GM18499 (cell line): ENCODE data around the gene PYCARD.
"Not testable (repeated sequence)": the region's sequence is repeated elsewhere in the genome, so short reads cannot be mapped to it uniquely, and the experiment has no call there.

Experiments used
- ATAC-seq: cut with Tn5 transposase; IDR thresholded peaks from one replicate; pipeline ENCODE4 v1.9.1; 2021; ENCODE audit warnings: moderate number of reproducible peaks; ENCODE audit not compliant: insufficient read depth, unreplicated experiment

Gene PYCARD

DNA sequence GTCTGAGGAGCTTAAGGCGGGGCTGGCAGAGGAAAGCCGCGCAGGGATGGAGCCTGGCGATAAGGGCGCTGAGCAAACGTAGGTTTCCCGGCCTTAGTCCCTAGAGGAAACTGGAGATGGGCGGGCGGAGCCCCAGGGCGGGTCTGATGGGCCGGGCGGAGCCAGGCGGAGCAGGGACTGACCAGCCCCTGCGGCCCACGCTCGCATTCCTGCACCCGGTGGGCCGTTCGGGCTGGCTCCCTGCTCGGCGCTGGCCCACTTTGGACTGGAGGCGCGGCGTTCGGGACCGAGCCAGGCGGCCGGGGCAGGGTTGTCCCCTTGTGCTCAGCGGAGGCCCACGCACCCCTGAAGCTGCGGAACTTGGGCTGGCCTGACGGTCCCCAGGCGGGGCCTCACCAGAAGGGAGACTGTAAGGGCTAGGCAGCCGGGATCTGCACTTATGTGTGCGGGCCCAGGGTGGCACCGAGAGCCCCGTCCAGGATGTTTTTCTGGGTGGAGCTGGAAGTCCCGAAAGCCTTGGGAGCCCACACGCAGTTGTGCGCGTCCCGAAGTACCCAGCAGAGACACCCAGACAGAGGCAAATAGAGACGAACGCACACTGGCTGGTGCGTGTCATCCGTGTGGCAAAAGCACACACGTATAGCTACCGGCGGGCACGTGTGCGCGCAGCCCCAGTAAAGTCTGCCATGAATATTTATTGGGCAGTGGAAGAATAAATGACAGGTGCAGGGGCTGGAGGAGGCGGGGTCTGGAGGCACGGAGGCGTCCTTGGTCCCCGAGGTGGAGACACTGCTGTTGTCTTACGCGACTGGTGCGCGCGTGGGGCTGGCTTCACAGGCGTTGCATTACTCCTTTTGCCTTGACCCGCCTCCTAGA lies 13.0 kb upstream of the PYCARD start:
- no peak for ATAC-seq

DNA sequence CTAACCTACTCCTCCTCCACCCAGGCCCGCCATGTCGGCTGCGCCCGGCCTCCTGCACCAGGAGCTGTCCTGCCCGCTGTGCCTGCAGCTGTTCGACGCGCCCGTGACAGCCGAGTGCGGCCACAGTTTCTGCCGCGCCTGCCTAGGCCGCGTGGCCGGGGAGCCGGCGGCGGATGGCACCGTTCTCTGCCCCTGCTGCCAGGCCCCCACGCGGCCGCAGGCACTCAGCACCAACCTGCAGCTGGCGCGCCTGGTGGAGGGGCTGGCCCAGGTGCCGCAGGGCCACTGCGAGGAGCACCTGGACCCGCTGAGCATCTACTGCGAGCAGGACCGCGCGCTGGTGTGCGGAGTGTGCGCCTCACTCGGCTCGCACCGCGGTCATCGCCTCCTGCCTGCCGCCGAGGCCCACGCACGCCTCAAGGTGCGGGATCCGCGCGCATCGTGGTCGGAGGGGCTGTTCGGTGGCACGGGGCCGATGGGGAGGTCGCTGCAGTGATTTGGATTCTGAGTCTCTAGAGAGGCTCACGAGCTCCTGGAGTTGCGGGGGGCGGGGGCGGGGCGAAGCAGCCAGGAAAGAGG lies 12.2 kb upstream of the PYCARD start:
- ATAC-seq: no peak

DNA sequence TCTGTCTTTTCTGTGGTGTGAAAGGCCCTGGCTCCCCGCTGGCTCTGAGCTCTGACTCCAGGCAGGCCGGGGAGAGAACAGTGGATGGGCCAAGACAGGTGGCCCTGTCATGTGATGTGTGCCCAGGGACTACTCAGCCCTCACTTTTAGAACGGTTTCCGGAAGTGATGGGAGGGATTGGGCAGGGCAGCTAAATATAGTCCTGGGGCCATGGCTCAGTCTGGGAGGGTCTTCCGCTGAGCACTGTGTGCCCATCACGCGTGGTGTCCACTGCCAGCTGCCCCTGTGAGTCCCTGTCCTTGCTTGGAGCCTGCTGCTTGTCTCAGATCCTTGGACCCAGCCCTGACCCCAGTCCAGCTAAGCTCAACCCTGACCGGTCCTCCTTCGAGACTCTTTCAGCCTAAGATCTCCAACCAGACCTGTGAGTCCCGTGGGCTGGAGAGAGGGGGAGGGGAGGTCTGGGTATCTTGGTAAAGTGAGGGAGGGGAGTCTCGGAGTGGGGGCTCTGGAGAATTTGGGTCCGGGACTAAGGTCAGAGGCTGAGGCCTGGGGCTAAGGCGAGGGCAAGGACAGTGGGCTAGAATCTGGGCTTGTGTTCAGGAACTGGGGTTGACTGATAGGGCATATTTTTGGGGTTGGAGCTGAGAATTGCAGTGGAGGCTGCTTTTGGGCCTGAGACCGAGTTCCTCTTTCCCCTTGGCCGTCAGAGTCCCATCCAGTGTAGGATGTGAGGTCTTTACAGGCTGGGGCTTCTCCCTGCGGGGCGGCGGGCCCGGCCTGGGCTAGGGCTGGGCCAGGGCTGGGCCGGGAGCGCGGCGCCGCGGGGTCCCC lies 11.5 kb upstream of the PYCARD start, which contains the start of gene TRIM72:
TRIM72 (plus strand) TSS at position 243 of the 831 bp plus-strand sequence. CDS start 620 bp downstream, outside the sequence.
- ATAC-seq: no peak

DNA sequence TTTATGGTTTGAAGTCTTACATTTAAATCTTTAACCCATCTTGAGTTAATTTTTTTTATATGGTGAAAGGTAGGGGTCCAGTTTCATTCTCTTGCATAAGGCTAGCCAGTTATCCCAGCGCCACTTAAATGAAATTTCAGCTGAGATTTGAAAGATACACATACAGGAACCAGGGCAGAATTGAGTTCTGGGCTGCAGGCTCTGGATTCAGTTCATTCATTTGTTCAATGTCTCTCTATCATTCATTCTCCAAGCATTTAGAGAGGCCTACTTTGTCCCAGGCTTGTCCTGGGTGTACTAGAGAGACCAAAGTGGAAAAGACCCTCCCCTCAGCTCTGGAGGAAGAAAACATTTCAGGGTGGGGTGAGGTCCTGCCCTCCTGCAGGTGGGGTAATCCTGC lies 10.8 kb upstream of the PYCARD start:
- ATAC-seq: no peak

DNA sequence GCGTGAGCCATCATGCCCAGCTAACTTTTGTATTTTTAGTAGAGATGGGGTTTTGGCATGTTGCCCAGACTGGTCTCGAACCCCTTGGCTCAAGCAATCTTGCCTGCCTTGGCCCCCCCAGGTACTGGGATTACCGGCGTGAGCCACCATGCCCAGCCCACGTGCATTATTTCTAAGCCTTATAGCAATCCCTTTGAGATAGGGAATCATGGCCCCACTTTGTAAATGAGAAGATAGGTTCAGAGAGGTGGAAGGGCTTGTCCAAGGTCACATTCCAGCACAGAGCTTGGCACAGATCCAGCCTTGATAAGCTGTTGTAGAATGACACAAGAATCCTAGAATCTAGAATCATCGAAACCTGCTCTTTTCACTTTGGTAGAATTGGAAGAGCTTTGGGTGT lies 4.2 kb upstream of the PYCARD start:
- ATAC-seq: no peak

DNA sequence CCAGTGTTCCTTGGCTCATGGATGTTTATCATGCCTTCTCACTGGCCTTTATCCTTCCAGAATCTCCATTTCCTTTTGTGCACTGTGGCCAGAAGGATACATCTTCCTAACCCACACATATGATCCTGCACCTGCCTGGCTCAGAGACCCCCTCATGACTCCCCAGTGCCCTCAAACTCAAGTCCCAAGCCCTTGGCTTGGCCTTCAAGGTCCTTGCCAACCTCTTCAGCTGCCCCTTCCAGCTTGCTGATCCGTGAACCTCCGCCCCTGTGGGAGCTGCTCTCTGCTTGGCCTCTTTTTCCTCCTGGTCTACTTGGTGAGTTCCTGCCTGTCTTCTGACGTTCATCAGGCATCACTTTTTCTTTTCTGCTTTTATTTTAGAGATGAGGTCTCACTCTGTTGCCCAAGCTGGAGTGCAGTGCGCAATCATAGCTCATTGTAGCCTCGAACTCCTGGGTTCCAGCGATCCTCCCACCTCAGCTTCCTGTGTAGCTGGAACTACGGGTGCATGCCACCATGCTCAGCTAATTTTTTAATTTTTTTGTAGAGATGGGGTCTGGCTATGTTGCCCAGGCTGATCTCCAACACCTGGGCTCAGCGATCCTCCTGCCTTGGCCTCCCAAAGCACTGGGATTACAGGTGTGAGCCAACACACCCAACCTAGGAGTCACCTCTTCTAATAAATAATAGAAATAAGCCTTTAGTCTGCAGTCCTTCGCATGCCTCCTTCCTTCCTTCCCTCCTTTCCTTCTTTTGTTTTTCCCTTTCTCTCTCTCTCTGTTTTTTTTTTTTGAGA lies 2.5 kb upstream of the PYCARD start:
- ATAC-seq: no peak

DNA sequence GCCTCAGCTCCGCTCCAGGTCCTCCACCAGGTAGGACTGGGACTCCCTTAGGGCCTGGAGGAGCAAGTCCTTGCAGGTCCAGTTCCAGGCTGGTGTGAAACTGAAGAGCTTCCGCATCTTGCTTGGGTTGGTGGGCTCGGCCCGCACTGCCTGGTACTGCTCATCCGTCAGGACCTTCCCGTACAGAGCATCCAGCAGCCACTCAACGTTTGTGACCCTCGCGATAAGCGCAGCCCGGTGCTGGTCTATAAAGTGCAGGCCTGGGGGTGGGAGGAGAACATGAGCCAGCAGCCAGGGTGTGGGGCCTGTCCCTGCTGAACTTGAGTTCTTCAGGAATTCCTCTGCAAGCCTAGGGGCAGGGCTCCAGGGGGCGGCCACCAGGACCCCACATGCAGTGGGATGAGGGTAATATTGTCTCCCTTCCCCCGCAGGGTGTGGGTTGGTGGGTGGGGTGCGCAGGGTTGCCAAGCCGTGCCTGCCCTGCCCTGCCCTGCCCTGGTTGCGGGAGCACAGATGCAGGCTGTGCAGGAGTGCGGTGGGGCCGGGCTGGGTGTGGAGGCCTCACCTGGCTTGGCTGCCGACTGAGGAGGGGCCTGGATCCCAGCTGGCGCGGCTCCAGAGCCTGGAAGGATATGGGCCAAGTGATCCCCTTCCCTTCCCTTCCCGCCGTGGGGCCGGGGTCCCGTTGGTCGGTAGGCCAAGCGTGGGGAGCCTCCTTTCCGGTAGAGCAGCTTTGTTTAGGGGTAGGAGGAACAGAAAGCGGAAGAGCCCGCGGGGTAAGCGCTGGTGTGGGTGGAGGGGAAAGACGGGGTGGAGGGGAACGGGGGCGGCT lies 762 bp downstream of the PYCARD start:
- no peak for ATAC-seq

DNA sequence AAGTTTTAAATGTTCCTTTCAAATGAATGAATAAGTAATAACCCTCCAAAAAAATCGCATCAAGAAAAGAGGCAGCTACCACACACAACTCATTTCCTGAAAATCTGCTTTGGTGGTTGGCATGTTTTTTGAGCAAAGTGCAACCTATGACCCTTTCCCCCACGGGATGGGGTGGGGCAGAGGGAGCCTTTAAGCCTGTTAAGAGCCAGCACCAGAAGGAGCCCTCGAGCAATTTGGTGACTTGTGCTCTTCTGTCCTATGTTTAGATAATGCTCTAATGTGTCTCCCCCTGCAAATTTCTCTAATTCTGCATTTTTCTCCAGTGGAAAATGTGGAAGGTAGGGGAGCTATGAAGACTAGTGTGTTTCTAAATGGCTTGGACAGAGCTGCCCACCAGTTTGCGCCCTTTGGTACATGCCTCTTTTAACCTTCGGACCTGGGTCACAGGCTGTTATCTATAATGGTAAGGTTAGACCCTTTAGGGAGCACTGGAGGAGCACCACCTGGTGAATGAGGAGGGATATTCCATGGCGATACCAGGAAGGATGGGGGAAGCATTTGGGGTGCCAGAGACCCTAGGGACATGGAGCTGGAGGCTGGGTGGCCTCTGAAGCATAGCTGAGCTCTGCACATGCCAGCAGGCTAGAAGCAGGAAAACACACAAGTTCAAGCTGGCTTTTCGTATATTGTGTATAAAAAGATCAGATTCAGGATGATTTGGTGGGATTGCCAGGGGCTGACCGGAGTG lies 1.6 kb downstream of the PYCARD start:
- no peak for ATAC-seq

DNA sequence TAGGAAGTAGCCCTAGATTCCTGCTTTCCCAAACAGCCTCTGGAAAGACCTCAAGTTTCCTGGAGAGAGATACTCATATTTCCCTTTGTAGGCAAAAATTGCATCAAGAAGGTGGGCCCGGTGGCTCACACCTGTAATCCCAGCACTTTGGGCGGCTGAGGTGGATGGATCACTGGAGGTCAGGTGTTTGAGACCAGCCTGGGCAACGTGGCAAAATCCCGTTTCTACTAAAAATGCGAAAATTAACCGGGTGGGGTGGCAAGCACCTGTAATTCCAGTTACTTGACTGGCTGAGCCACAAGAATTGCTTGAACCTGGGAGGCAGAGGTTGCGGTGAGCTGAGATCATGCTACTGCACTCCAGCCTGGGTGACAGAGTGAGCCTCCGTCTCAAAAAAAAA lies 2.4 kb downstream of the PYCARD start:
- ATAC-seq: not testable (repeated sequence)

DNA sequence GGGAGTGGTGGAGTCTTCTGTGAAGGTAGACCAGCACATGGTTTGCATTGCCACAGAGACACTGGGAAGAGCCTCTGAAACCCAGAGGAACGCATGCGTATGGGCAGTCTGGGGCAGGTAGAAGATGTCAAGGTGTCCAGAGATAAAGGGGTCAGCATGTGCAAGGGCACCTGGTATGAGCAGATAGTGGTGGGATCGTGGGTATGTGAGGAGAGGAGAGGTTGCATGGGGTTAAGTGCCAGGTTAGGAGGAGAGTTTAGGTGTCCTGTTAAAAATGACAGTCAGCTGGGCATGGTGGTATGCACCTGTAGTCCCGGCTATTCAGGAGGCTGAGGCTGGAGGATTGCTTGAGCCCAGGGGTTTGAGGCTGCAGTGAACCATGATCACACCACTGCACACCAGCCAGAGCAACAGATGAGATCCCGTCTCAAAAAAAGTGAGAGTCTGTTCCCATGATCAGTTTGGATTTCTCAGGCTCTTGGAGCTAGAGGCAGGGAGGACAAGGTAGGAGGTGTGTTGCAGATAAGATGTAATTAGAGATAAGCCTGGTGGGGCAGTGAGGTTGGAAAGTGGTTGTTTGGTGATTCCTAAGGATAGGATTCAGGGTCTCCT lies 3.0 kb downstream of the PYCARD start:
- no peak for ATAC-seq

DNA sequence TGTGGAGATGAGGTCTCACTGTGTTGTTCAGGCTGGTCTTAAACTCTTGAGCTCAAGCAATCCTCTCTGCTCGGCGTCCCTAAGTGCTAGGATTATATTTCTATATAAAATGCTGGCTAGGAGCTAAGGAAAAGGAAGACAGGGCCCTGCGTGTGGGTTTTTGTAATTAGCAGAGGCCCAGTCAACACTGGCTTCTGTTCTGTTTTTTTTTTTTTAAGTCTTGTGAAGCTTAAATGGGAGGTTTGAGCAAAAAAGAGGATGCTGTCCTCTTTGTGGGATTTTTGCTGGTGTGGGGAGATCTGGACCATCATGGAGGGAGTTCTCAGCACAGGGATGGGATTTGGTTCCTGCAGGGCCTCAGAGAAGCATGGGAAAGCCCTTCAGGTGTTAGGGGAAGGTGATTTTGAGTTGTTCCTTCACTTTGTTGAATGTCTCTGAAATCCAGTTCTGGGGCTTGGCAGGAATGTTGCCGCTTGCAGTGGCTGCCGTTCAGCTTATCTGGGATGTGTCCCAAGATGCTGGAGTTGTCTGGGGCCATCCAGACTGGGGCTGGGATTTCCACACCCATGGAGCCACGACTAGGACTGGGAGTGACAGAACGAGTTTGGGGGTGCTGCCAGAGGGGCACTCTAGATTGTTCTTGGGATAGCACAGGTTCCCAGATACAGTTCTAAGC lies 4.2 kb downstream of the PYCARD start:
- no peak for ATAC-seq

DNA sequence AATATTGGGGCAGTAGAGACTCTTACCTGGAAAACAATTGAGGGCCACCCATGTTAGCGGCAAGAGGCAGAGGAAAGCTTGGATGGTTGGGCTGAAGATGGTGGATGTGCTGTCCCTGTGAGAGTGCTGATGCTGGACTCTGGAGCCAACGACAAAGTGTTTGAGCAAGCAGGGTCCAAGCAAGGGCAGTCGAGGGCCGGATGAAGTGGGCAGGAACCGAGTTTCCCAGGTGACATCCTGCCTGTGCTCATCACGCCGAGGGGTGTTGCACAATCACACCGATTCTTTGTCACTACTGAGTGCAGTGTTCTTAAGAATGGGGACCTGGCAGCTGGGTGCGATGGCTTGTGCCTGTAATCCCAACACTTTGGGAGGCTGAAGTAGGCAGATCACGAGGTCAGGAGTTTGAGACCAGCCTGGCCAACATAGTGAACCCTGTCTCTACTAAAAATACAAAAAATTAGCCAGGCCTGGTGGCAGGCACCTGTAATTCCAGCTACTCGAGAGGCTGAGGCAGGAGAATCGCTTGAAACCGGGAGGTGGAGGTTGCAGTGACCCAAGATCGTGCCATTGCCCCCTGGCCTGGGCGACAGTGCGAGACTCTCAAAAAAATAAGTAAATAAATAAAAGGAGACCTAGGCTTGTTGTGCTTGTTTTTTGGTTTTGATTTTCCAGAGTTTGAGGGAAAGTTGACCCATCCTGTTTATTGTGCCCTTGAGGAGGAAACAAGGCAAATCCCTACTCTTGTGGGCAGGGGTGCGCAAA lies 6.1 kb downstream of the PYCARD start:
- ATAC-seq: no peak

DNA sequence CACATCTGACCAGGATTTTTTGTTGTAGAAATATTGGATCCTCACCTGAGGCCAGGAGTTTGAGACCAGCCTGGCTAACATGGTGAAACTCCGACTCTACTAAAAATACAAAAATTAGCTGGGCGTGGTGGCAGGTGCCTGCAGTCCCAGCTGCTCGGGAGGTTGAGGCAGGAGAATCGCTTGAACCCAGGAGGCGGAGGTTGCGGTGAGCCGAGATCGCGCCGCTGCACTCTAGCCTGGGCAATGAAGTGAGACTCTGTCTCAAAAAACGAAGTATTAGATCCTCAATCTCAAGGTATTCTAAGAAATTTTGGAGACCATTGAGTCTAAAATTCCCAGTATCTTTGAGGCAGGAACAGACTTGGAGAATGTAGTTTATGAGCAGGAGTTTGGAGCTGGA lies 6.7 kb downstream of the PYCARD start:
- ATAC-seq: not testable (repeated sequence)

DNA sequence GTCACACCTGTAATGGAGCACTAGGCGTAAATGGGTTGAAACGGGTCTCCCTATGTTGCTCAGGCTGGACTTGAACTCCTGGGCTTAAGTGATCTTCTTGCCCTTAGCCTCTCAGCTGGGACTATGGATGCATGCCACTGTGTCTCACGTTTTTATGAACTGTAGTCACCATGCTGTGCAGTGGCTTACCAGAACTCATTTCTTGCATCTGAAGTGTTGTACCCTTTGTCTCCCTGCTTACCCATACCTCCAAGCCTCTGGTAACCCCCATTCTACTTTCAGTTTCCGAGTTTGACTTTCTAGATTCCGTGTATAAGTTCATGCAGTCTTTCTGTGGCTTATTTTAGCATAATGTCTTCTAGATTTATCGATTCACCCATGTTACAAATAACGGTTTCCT lies 7.7 kb downstream of the PYCARD start:
- no peak for ATAC-seq

DNA sequence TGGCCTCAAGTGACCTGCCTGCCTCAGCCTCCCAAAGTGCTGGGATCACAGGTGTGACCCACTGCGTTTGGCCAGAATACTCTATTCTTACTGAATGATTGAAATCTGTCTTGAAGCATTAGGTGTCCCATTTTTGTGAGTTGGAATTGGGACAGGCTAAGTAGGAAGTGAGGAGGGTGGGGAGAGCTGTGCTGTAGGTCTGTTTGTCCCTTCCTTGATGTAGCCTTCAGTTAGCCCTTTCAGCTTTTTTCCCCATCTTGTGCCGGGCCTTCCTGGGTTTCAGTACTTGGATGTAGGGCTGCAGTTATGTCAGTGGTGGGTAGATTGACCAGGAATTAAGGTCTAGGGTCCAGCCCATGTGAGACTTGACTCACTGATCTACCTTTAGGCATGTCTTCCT lies 8.7 kb downstream of the PYCARD start:
- no peak for ATAC-seq

DNA sequence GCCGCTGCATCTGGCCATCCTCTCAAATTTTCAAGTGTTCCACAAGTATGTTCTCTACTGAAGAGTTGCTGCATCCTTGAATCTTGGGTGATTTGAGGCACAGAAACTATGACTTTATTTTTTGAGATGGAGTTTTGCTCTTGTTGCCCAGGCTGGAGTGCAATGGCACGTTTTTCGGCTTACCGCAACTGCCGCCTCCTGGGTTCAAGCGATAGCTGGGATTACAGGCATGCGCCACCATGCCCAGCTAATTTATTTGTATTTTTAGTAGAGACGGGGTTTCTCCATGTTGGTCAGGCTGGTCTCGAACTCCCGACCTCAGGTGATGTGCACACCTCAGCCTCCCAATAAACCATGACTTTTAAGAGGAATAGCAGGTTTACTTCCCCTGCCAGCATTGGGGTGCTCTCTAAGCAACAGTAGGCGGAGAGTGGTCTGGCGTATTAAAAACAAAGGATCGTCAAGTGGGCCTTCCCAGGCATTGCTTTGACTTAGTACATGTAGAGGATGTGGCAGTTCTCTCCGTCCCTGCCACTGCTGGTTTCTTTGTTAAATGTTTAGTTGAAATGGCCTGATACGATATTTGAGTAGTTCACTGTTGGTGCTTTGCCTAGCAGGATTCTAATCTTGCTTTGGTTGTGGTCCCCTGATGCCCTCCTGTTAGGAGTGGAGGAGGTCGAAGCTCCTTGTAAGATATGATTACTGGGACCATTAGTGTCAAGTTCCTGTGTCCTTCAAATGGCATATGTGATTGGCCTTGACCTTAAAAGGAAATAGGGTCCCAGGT lies 9.5 kb downstream of the PYCARD start:
- no peak for ATAC-seq
